Measurements from ENCODE around the gene CLCNKB. TPM values are rescaled to one million over a fixed set of nuclear protein-coding genes. Genes with fewer than 3 reads are reported as not detected.

CLCNKB gene
- total and polyA plus RNA-seq, 2 donors (not counting 3 experiments of a cell fraction or from before 2014, with no cell fraction given) = 0.18 TPM; not detected in 1

DNA sequence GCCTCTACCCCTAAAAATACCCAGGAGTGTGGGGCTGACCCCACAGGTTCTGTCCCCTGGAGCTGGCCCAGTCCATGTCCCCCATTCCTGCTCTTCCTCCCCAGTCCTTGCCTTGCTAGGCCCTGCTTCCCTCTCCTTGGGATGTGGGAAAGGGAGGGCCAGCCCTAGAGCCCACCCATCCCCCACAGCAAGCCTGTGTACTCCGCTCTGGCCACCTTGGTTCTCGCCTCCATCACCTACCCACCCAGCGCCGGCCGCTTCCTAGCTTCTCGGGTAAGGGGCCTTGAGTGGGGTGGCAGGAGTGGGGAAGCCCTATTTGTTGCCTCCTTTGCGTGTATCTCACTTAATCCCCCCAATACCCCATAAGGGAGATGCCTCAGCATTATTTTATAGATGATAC lies 6.7 kb downstream of the CLCNKB start:
- no peaks in the 10 kb centered on the region for H3K9me3 ChIP-seq (replicated peaks; ENCODE audit: control insufficient read depth, insufficient read depth, low read length)
- FAIRE-seq (no peak), DNase-seq (ENCODE audit: low read depth, low spot score) (no peak)
- dilution Hi-C loops (cut with MboI; ENCODE audit: extremely low pct_ligation_motif_present, low sequenced_read_pairs) (no loop called here), intact Hi-C loops (cut with micrococcal nuclease) (no loop called here)
- no peaks in the 10 kb centered on the region for H3K9me1 ChIP-seq (replicated peaks; ENCODE audit: control insufficient read depth, extremely low read depth, insufficient read depth, low read length)
- no peaks in the 10 kb centered on the region for H3K79me2 ChIP-seq (ENCODE audit: control insufficient read depth, insufficient read depth, low read length)
- H3K4me3 ChIP-seq (replicated peaks in 1 of 3; ENCODE audit: insufficient read depth in 1 of 3, low read depth in 1 of 3, low read length in 3 of 3) = no peak overlapping the region
- no peak overlapping the region for H3K9ac ChIP-seq (replicated peaks; ENCODE audit: extremely low read depth, insufficient read depth, low read length)
- no peaks in the 10 kb centered on the region for H4K20me1 ChIP-seq (replicated peaks; ENCODE audit: control insufficient read depth, extremely low read depth, insufficient read depth, low read length)
- no peaks in the 10 kb centered on the region for H3K4me1 ChIP-seq (ENCODE audit: control insufficient read depth, extremely low read depth, insufficient read depth, low read length)
- no peak overlapping the region for H3K4me2 ChIP-seq (ENCODE audit: insufficient read depth, low read length)
- no peaks in the 10 kb centered on the region for H3K27me3 ChIP-seq (ENCODE audit: control insufficient read depth in 2 of 2, insufficient read depth in 2 of 2, low read length in 2 of 2)
- no peaks in the 10 kb centered on the region for H3K36me3 ChIP-seq (ENCODE audit: control insufficient read depth in 2 of 2, extremely low read depth in 1 of 2, insufficient read depth in 2 of 2, low read length in 2 of 2)
- no peak overlapping the region for H3K27ac ChIP-seq (ENCODE audit: insufficient read depth, low read depth, low read length)
- BruUV-seq (replicated peaks) = no TSS peak
- TF ChIP-seq POLR2AphosphoS5 (IDR thresholded peaks at IDR 0.05; ENCODE audit: insufficient read depth, low read depth, low read length) = no peak
- TF ChIP-seq FOS (IDR thresholded peaks at IDR 0.05; ENCODE audit: borderline replicate concordance, insufficient read depth, low read length) = no peak
- no peak for TF ChIP-seq MYC (IDR thresholded peaks at IDR 0.05; ENCODE audit: low read depth, low read length)
- TF ChIP-seq GATA2 (IDR thresholded peaks at IDR 0.05; ENCODE audit: insufficient read depth, insufficient read length, low read depth, low read length) = no peak
- no peak for TF ChIP-seq JUN (IDR thresholded peaks at IDR 0.05; ENCODE audit: borderline replicate concordance, insufficient read depth, insufficient read length, low read depth)
- no peak for TF ChIP-seq MAX (IDR thresholded peaks at IDR 0.05; ENCODE audit: insufficient read depth, insufficient read length)
- TF ChIP-seq, protein P1, sequence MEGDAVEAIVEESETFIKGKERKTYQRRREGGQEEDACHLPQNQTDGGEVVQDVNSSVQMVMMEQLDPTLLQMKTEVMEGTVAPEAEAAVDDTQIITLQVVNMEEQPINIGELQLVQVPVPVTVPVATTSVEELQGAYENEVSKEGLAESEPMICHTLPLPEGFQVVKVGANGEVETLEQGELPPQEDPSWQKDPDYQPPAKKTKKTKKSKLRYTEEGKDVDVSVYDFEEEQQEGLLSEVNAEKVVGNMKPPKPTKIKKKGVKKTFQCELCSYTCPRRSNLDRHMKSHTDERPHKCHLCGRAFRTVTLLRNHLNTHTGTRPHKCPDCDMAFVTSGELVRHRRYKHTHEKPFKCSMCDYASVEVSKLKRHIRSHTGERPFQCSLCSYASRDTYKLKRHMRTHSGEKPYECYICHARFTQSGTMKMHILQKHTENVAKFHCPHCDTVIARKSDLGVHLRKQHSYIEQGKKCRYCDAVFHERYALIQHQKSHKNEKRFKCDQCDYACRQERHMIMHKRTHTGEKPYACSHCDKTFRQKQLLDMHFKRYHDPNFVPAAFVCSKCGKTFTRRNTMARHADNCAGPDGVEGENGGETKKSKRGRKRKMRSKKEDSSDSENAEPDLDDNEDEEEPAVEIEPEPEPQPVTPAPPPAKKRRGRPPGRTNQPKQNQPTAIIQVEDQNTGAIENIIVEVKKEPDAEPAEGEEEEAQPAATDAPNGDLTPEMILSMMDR (IDR thresholded peaks at IDR 0.05; ENCODE audit: extremely low read depth in 1 of 2, insufficient read depth in 1 of 2, low read depth in 1 of 2, low read length in 2 of 2) = no peak
- CTCF ChIA-PET = interaction anchor here (0.9 to 1.2 kb wide), 2 partner anchors 23 to 259 kb away, joined by 3 to 4 read pairs; partner anchors contain the start of gene FAM131C
- H2AFZ ChIP-seq (ENCODE audit: low read depth, low read length) = no peak overlapping the region
- POLR2A ChIA-PET = interaction anchor here (0.9 kb wide), 1 partner anchor 9 kb away, joined by 3 read pairs; no protein-coding TSS in a partner anchor
